Heart right ventricle (tissue), 16 donors: Measurements from ENCODE around the gene LINGO4. TPM values are rescaled to one million over a fixed set of nuclear protein-coding genes. Genes with fewer than 3 reads are reported as not detected.
A peak's percentile ranks its signal among the peaks of the same experiment; 100 is the strongest.

Experiments
- ATAC-seq, 8 donors: fragments of 200-7000 bp; cut with Tn5 transposase; one replicate each; pipeline ENCODE4 v1.9.1; 2020; ENCODE audit warnings: mild to moderate bottlenecking in 8 of 8, moderate library complexity in 8 of 8, moderate number of reproducible peaks in 1 of 8
- DNase-seq, 2 donors: peaks; one replicate each; pipeline ENCODE4 v3.0.0-alpha.2; 2020
- H3K27ac ChIP-seq, 10 donors: fragments of 200-600 bp; sonication (generic) in 2 of 10; one replicate each; pipeline versions ENCODE4 v1.5.0 to v1.8.0; 2020 to 2022; ENCODE audit warnings: mild to moderate bottlenecking in 3 of 10
- H3K27me3 ChIP-seq, 7 donors: fragments of 200-600 bp; one replicate each; pipeline ENCODE4 v1.8.0; 2021 to 2022; ENCODE audit warnings: mild to moderate bottlenecking in 2 of 7
- H3K36me3 ChIP-seq, 9 donors: fragments of 200-600 bp; sonication (generic) in 1 of 9; one replicate each; pipeline versions ENCODE4 v1.5.0 to v1.8.0; 2020 to 2022; ENCODE audit warnings: mild to moderate bottlenecking in 2 of 9
- H3K4me1 ChIP-seq, 9 donors: fragments of 200-600 bp; sonication (generic) in 1 of 9; one replicate each; pipeline versions ENCODE4 v1.5.0 to v1.8.0; 2020 to 2022; ENCODE audit warnings: mild to moderate bottlenecking in 4 of 9
- H3K4me3 ChIP-seq, 10 donors: fragments of 200-600 bp; sonication (generic) in 2 of 10; one replicate each; pipeline versions ENCODE4 v1.5.0 to v1.8.0; 2020 to 2022; ENCODE audit warnings: mild to moderate bottlenecking in 7 of 10, moderate library complexity in 2 of 10
- H3K9me3 ChIP-seq, 11 donors: fragments of 200-600 bp in 10 of 11; sonication (generic) in 2 of 11; one replicate each; pipeline versions ENCODE4 v1.5.0 to v1.8.0; 2013 to 2022; ENCODE audit warnings: mild to moderate bottlenecking in 2 of 11, control low read depth in 1 of 11, moderate library complexity in 1 of 11
- CTCF ChIP-seq, 9 donors: fragments of 200-600 bp; sonication (generic) in 2 of 9; IDR thresholded peaks; one replicate each; pipeline versions ENCODE4 v1.5.0 to v1.8.0; 2021 to 2022; ENCODE audit warnings: antibody characterized with exemption in 9 of 9, mild to moderate bottlenecking in 5 of 9, moderate library complexity in 1 of 9
- WGBS, 2 donors: extraction: QIAGEN DNeasy Blood & Tissue Kit; methylation state at CpG; one replicate each; pipeline ENCODE4 v1.1.7; 2013; ENCODE audit warnings: inconsistent platforms in 1 of 2; 5-methylcytosine and 5-hydroxymethylcytosine counted together
- intact Hi-C, 10 donors: fragments of 100-400 bp; cut with DNase I; formaldehyde crosslinking; loops; one replicate each; pipeline versions ENCODE4 v1.11.1 to v1.14.2; 2022
- polyA plus RNA-seq, 2 donors: library from polyadenylated mRNA; stranded (reverse); fragments of 200-250 nt; gene quantifications; one replicate each; pipeline ENCODE4 v1.2.3, GENCODE V29; 2013
- total RNA-seq, 10 donors: library from RNA; stranded (reverse); fragmentation: NEBNext Ultra II Directional in 3 of 10; extraction: Animal tissue kit (Norgen Biotek cat#: 25700) in 3 of 10; gene quantifications; one replicate each; pipeline versions ENCODE4 v1.2.1 to v1.2.4, GENCODE V29; 2021 to 2023
- donor health status: Arrhythmogenic right ventricular cardiomyopathy.
- donor health status: ischemic (EF 13 %, LVEDD 7.1; RV severe dilation, severe dysfunction).
- donor health status: healthy with polysubstance abuse.
- donor health status: DM: no; HTN: yes; CAD: no.
- donor health status: DM: no; HTN: no; CAD: no.
- donor health status: ischemic (EF 25% LVEDD 6.9; RV normal size, moderate dysfunction).
- donor health status: ischemic (EF 25% LVEDD 5.7; RV mildly dilated, moderate dysfunction).
- donor health status: healthy.
- donor health status: DM: yes; HTN: yes; CAD: no.
- donor health status: Ischemic cardiomyopathy.
- donor health status: ischemic (EF 35%, LVEDD 5.7; RV mildly dilated, moderate dysfunction).
- donor health status: nonischemic (EF 11% LVEDD 7.7; RV severe dilation, severe dysfunction).
- donor health status: DM: yes; HTN: yes; CAD: no.
- donor health status: PGD.
- donor health status: ischemic (EF 29% LVEDD 5.4; RV normal size, mild dysfunction).
- donor health status: nonischemic (EF 23%, LVEDD 6.1; RV moderate dilation, normal function).

Gene LINGO4
- total and polyA plus RNA-seq, 12 donors, result 0.10 to 2.7 (median 0.68) TPM

DNA sequence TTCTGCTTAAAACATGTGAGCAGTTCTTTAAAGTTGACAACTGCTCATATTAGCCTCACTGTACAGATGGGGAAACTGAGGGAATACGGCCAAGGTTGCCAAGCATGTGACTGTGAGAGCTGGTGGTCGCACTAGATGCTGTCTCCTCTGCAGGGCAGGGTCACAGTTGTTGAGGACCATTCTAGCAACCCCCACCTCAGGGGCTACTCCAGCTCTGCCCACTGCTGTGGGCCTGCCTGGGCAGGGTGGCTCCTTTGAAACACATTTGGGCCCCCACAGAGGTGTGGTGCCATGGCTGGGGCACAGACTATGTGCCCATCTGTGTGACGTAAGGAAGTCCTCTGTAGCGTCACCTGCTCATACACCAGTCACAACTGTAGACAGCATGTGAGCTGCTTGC is 47.5 kb upstream of the LINGO4 start:
- H3K27me3 ChIP-seq, result peaks cover 0 to 15% (median 0%) of the 10 kb centered on the region in 7 donors
- no peak overlapping the region for H3K4me3 ChIP-seq
- H3K4me1 ChIP-seq, result peaks cover 0 to 28% (median 4%) of the 10 kb centered on the region in 9 donors
- H3K36me3 ChIP-seq, result no peaks in the 10 kb centered on the region
- TF ChIP-seq CTCF (IDR thresholded peaks at IDR 0.05), result no peak
- intact Hi-C loops, result no loop called here
- no peak overlapping the region for H3K27ac ChIP-seq
- ATAC-seq, result peak in 1 of 8 donors; percentile 15
- DNase-seq, result no peak
- 90 to 93% methylated on average over 4 of the region's 4 CpGs for whole genome bisulfite sequencing, 2 donors
- no peaks in the 10 kb centered on the region for H3K9me3 ChIP-seq

- Histone ChIP-seq H3K36me3 (no peaks in the 10 kb centered on the region), H3K4me1 (peaks cover 0 to 29% (median 4%) of the 10 kb centered on the region in 9 donors), H3K4me3 (no peak overlapping the region), H3K27me3 (peaks cover 0 to 16% (median 0%) of the 10 kb centered on the region in 7 donors), H3K27ac (no peak overlapping the region), H3K9me3 (no peaks in the 10 kb centered on the region)
- no peak for ATAC-seq
- DNase-seq, result no peak
- WGBS, 2 donors, result 78 to 79% methylated on average over 8 of the region's 8 CpGs
- TF ChIP-seq CTCF (IDR thresholded peaks at IDR 0.05), result no peak
- intact Hi-C loops, result no loop called here
Observed at GRCh38 chr1:151851886-151852285, 46.7 kb upstream of the LINGO4 start.

- intact Hi-C loops, result no loop called here
- Histone ChIP-seq H3K4me3 (no peak overlapping the region), H3K4me1 (peaks cover 0 to 16% (median 4%) of the 10 kb centered on the region in 9 donors), H3K9me3 (no peaks in the 10 kb centered on the region), H3K27me3 (peaks cover 0 to 34% (median 5%) of the 10 kb centered on the region in 7 donors), H3K27ac (no peak overlapping the region), H3K36me3 (no peaks in the 10 kb centered on the region)
- DNase-seq (no peak), ATAC-seq (no peak)
- no peak for TF ChIP-seq CTCF (IDR thresholded peaks at IDR 0.05)
Observed at GRCh38 chr1:151849871-151850270, 44.7 kb upstream of the LINGO4 start.

- TF ChIP-seq CTCF (IDR thresholded peaks at IDR 0.05), result no peak
- peaks cover 0 to 16% (median 4%) of the 10 kb centered on the region in 9 donors for H3K4me1 ChIP-seq
- DNase-seq (no peak), ATAC-seq (no peak)
- H3K27me3 ChIP-seq, result peaks cover 0 to 41% (median 5%) of the 10 kb centered on the region in 7 donors
- H3K36me3 ChIP-seq, result no peaks in the 10 kb centered on the region
- no peaks in the 10 kb centered on the region for H3K9me3 ChIP-seq
- no peak overlapping the region for H3K4me3 ChIP-seq
- peak overlapping the region in 1 of 10 donors; percentile 25 for H3K27ac ChIP-seq
- 70 to 77% methylated on average over 3 of the region's 3 CpGs for WGBS, 2 donors
- intact Hi-C loops, result no loop called here
Observed at GRCh38 chr1:151849126-151849525, 43.9 kb upstream of the LINGO4 start.
